HepG2 (cell line): ENCODE measurements around the gene ZBTB7B. TPM values are rescaled to one million over a fixed set of nuclear protein-coding genes. Genes with fewer than 3 reads are reported as not detected.

Source experiments
- AGO2 ChIP-seq: fragments of 200-400 bp; formaldehyde crosslinking; optimal IDR thresholded peaks from 2 replicates; pipeline ENCODE3; 2017; ENCODE audit warnings: mild to moderate bottlenecking, low read depth, low read length, moderate library complexity
- ARNTL ChIP-seq: sonication (generic); formaldehyde crosslinking; IDR thresholded peaks from 2 replicates; pipeline ENCODE4 v1.4.0; 2020; ENCODE audit warnings: mild to moderate bottlenecking, missing genetic modification reagents
- FOXA3 ChIP-seq: IDR thresholded peaks from 2 replicates; pipeline ENCODE4 v1.6.1; 2016; ENCODE audit warnings: missing genetic modification reagents, missing compliant biosample characterization
- GATA4 ChIP-seq: sonication (generic); IDR thresholded peaks from 2 replicates; pipeline ENCODE4 v1.6.1; 2016; ENCODE audit warnings: antibody characterized with exemption, low read depth, borderline replicate concordance
- HDAC1 ChIP-seq: sonication (generic); formaldehyde crosslinking; IDR thresholded peaks from 2 replicates; pipeline ENCODE4 v1.5.1; 2020; ENCODE audit warnings: mild to moderate bottlenecking, missing genetic modification reagents
- IRX3 ChIP-seq: sonication (generic); formaldehyde crosslinking; IDR thresholded peaks from 2 replicates; pipeline ENCODE4 v1.8.1; 2023; ENCODE audit warnings: mild to moderate bottlenecking, low read depth, missing genetic modification reagents, borderline replicate concordance
- PAF1 ChIP-seq: IDR thresholded peaks from 2 replicates; pipeline ENCODE4 v1.6.1; 2016; ENCODE audit warnings: missing genetic modification reagents, missing compliant biosample characterization
- PHF8 ChIP-seq: sonication (generic); formaldehyde crosslinking; IDR thresholded peaks from 2 replicates; pipeline ENCODE4 v1.5.0; 2020; ENCODE audit warnings: missing genetic modification reagents
- ZC3H4 ChIP-seq: sonication (generic); formaldehyde crosslinking; IDR thresholded peaks from 2 replicates; pipeline ENCODE4 v1.4.0; 2020; ENCODE audit warnings: missing genetic modification reagents, borderline replicate concordance
- ZFP36 ChIP-seq: fragments of 150-350 bp; IDR thresholded peaks from 2 replicates; pipeline ENCODE4 v1.6.1; 2018; ENCODE audit warnings: borderline replicate concordance, low read length, low read depth; ENCODE audit not compliant: partially characterized antibody
- ZFP90 ChIP-seq: sonication (generic); formaldehyde crosslinking; IDR thresholded peaks from 2 replicates; pipeline ENCODE4 v1.8.0; 2022; ENCODE audit warnings: missing genetic modification reagents, mild to moderate bottlenecking, inconsistent platforms, borderline replicate concordance
- ZNF234 ChIP-seq: sonication (generic); formaldehyde crosslinking; conservative IDR thresholded peaks from 2 replicates; pipeline ENCODE4 v1.5.1; 2020; ENCODE audit warnings: mild to moderate bottlenecking, missing genetic modification reagents
- ZNF33B ChIP-seq: sonication (generic); formaldehyde crosslinking; IDR thresholded peaks from 2 replicates; pipeline ENCODE4 v1.5.1; 2020; ENCODE audit warnings: mild to moderate bottlenecking, missing genetic modification reagents
- ZNF570 ChIP-seq: sonication (generic); formaldehyde crosslinking; IDR thresholded peaks from 2 replicates; pipeline ENCODE4 v1.4.0; 2020; ENCODE audit warnings: mild to moderate bottlenecking, missing genetic modification reagents, borderline replicate concordance
- ZNF720 ChIP-seq: sonication (generic); formaldehyde crosslinking; IDR thresholded peaks from 2 replicates; pipeline ENCODE4 v1.4.0; 2020; ENCODE audit warnings: missing genetic modification reagents
- polyA plus RNA-seq, 8 experiments: library from polyadenylated mRNA; depleted of rRNA in 3 of 8; stranded (reverse) in 7 of 8; unstranded in 1 of 8; fragments of >200 nt; fragmentation: Illumina TruSeq in 4 of 8; extraction: Trizol in 4 of 8; gene quantifications; 2 replicates each; pipeline versions ENCODE4 v1.2.1 to v1.2.3, GENCODE V29; 2011 to 2016; ENCODE audit warnings: low read depth in 4 of 8, missing spikeins in 1 of 8, mixed read lengths in 1 of 8; ENCODE audit not compliant: insufficient read depth in 1 of 8
- total RNA-seq, 5 experiments: library from RNA; depleted of rRNA; stranded (reverse); fragments of >200 nt; fragmentation: Illumina TruSeq; extraction: Trizol; gene quantifications; 2 replicates each; pipeline ENCODE4 v1.2.3, GENCODE V29; 2016; ENCODE audit warnings: low read depth in 1 of 5
- TF ChIP-seq, protein P1 (sequence below): IDR thresholded peaks from 2 replicates; pipeline ENCODE4 v1.6.1; 2012; ENCODE audit warnings: low read depth, low read length, improper control_type of control experiment
- TF ChIP-seq, protein P2 (sequence below): IDR thresholded peaks from 2 replicates; pipeline ENCODE4 v1.6.1; 2016
- TF ChIP-seq, protein P3 (sequence below): conservative IDR thresholded peaks from 2 replicates; pipeline ENCODE4 v1.6.1; 2018; ENCODE audit warnings: missing genetic modification reagents
- TF ChIP-seq, protein P4 (sequence below): sonication (generic); formaldehyde crosslinking; IDR thresholded peaks from 2 replicates; pipeline ENCODE4 v1.4.0; 2020; ENCODE audit warnings: missing genetic modification reagents
- TF ChIP-seq, protein P5 (sequence below): IDR thresholded peaks from 2 replicates; pipeline ENCODE4 v1.4.0; 2020; ENCODE audit warnings: mild to moderate bottlenecking, missing genetic modification reagents

The ZBTB7B gene
- total and polyA plus RNA-seq, 2 of the 13 experiments (the other 11 are each of a cell fraction or from before 2014, with no cell fraction given) = 15.5 to 17.5 TPM

DNA sequence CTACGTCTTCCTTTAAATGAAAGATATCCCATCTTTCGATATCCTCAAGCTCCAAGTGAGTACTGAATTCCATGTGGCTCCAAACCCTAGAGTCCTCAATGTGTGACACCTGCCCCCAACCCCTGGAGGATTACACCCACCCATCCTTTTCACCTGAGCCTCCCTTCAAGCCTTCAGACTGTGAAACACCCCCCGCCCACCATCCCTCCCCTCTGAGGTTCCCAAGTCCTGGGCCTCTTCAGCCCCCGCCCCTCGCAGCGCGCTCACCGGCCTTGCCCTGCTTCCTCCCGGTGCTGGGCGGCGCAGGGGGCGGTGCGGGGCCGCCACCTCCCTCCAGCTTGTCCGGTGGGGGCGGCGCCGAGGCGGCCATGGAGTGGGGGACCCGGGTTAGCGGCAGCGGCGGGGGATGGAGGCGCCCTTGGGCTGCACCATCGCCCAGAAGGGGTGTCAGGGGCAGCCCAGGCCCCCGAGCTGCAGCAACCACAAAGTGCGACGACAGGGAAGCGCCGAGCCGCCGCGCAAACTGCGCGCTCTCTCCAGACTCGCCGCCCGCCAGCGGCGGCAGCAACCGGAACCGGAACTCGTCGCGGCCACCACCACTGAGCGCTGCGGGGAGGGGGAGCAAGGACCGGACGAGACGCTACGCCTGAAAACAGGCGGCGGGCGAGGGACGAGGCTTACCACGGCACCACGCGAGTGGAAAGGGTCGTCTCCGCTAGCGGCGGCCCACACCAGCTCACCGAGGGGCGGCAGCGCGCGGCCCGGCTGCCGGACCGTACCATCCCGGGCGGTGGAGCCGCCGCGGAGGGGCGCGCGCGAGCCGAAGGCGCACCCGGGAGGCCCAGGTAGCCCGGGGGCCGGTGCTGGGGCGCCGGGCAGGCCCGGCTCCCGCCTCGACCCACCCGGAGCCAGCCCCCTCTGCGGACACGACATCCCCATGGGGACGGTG, 41.1 kb upstream of the ZBTB7B start, which contains the start of gene PYGO2 (continued):
- TF ChIP-seq, protein P1, sequence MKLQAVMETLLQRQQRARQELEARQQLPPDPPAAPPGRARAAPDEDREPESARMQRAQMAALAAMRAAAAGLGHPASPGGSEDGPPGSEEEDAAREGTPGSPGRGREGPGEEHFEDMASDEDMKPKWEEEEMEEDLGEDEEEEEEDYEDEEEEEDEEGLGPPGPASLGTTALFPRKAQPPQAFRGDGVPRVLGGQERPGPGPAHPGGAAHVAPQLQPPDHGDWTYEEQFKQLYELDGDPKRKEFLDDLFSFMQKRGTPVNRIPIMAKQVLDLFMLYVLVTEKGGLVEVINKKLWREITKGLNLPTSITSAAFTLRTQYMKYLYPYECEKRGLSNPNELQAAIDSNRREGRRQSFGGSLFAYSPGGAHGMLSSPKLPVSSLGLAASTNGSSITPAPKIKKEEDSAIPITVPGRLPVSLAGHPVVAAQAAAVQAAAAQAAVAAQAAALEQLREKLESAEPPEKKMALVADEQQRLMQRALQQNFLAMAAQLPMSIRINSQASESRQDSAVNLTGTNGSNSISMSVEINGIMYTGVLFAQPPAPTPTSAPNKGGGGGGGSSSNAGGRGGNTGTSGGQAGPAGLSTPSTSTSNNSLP = no peak
- TF ChIP-seq GATA4 (peak; percentile 27; the same call in 1 of the 2 replicates), ZNF33B (CRISPR knock-in tag) (no peak; the same call in 1 of the 2 replicates), ZFP36 (no peak), ZNF720 (CRISPR knock-in tag) (no peak), HDAC1 (CRISPR knock-in tag) (peak; percentile 90), AGO2 (peak; percentile 99), FOXA3 (CRISPR knock-in tag) (peak; percentile 41), ZFP90 (CRISPR knock-in tag) (peak; percentile 73; the same call in 1 of the 2 replicates), ZNF570 (CRISPR knock-in tag) (no peak), PHF8 (peak; percentile 79; the same call in 1 of the 2 replicates), PAF1 (CRISPR knock-in tag) (no peak; the same call in 1 of the 2 replicates), ARNTL (CRISPR knock-in tag) (peak; percentile 75; the same call in 1 of the 2 replicates), ZNF234 (CRISPR knock-in tag) (no peak; the same call in 1 of the 2 replicates), ZC3H4 (CRISPR knock-in tag) (no peak), IRX3 (no peak; the same call in 1 of the 2 replicates)
- TF ChIP-seq, protein P2, sequence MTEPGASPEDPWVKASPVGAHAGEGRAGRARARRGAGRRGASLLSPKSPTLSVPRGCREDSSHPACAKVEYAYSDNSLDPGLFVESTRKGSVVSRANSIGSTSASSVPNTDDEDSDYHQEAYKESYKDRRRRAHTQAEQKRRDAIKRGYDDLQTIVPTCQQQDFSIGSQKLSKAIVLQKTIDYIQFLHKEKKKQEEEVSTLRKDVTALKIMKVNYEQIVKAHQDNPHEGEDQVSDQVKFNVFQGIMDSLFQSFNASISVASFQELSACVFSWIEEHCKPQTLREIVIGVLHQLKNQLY (CRISPR knock-in tag) = peak; percentile 12; the same call in 1 of the 2 replicates
- TF ChIP-seq, protein P3, sequence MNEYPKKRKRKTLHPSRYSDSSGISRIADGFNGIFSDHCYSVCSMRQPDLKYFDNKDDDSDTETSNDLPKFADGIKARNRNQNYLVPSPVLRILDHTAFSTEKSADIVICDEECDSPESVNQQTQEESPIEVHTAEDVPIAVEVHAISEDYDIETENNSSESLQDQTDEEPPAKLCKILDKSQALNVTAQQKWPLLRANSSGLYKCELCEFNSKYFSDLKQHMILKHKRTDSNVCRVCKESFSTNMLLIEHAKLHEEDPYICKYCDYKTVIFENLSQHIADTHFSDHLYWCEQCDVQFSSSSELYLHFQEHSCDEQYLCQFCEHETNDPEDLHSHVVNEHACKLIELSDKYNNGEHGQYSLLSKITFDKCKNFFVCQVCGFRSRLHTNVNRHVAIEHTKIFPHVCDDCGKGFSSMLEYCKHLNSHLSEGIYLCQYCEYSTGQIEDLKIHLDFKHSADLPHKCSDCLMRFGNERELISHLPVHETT (CRISPR knock-in tag) = peak; percentile 97
- TF ChIP-seq, protein P4, sequence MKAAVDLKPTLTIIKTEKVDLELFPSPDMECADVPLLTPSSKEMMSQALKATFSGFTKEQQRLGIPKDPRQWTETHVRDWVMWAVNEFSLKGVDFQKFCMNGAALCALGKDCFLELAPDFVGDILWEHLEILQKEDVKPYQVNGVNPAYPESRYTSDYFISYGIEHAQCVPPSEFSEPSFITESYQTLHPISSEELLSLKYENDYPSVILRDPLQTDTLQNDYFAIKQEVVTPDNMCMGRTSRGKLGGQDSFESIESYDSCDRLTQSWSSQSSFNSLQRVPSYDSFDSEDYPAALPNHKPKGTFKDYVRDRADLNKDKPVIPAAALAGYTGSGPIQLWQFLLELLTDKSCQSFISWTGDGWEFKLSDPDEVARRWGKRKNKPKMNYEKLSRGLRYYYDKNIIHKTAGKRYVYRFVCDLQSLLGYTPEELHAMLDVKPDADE (CRISPR knock-in tag) = 0 out of 2 replicates have a peak, but pooled peaks have one; percentile 76
- TF ChIP-seq, protein P5, sequence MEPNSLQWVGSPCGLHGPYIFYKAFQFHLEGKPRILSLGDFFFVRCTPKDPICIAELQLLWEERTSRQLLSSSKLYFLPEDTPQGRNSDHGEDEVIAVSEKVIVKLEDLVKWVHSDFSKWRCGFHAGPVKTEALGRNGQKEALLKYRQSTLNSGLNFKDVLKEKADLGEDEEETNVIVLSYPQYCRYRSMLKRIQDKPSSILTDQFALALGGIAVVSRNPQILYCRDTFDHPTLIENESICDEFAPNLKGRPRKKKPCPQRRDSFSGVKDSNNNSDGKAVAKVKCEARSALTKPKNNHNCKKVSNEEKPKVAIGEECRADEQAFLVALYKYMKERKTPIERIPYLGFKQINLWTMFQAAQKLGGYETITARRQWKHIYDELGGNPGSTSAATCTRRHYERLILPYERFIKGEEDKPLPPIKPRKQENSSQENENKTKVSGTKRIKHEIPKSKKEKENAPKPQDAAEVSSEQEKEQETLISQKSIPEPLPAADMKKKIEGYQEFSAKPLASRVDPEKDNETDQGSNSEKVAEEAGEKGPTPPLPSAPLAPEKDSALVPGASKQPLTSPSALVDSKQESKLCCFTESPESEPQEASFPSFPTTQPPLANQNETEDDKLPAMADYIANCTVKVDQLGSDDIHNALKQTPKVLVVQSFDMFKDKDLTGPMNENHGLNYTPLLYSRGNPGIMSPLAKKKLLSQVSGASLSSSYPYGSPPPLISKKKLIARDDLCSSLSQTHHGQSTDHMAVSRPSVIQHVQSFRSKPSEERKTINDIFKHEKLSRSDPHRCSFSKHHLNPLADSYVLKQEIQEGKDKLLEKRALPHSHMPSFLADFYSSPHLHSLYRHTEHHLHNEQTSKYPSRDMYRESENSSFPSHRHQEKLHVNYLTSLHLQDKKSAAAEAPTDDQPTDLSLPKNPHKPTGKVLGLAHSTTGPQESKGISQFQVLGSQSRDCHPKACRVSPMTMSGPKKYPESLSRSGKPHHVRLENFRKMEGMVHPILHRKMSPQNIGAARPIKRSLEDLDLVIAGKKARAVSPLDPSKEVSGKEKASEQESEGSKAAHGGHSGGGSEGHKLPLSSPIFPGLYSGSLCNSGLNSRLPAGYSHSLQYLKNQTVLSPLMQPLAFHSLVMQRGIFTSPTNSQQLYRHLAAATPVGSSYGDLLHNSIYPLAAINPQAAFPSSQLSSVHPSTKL (CRISPR knock-in tag) = peak; percentile 18; the same call in 1 of the 2 replicates
